HG02943 (cell line): Measurements from ENCODE around the gene PSMB11.
A peak's percentile ranks its signal among the peaks of the same experiment; 100 is the strongest.
"Not testable (repeated sequence)": the region's sequence is repeated elsewhere in the genome, so short reads cannot be mapped to it uniquely, and the experiment has no call there.

ENCODE experiments used
- ATAC-seq: cut with Tn5 transposase; IDR thresholded peaks from one replicate; pipeline ENCODE4 v1.9.1; 2021; ENCODE audit warnings: mild to moderate bottlenecking, low read depth, moderate library complexity; ENCODE audit not compliant: unreplicated experiment

PSMB11 gene

DNA sequence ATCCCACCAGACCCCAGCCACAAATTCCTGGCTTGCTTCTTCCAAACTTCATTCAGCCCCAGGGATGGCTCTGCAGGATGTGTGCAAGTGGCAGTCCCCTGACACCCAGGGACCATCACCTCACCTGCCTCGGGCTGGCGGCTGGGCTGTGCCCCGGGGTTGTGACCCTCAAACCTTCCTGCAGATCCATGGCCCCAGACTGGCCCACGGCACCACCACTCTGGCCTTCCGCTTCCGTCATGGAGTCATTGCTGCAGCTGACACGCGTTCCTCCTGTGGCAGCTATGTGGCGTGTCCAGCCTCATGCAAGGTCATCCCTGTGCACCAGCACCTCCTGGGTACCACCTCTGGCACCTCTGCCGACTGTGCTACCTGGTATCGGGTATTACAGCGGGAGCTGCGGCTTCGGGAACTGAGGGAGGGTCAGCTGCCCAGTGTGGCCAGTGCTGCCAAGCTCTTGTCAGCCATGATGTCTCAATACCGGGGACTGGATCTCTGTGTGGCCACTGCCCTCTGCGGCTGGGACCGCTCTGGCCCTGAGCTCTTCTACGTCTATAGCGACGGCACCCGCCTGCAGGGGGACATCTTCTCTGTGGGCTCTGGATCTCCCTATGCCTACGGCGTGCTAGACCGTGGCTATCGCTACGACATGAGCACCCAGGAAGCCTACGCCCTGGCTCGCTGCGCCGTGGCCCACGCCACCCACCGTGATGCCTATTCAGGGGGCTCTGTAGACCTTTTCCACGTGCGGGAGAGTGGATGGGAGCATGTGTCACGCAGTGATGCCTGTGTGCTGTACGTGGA, at the start of gene PSMB11:
Gene PSMB11 (plus strand): TSS at position 51 of the 804 bp plus-strand sequence. CDS start 14 bp downstream, at position 65.
- ATAC-seq = no peak

- ATAC-seq = no peak
Measured at GRCh38 chr14:22993517-22993916, 48.5 kb upstream of the PSMB11 start.

GRCh38 chr14:22994762-22995275, 47.2 kb upstream of the PSMB11 start:
- no peak for ATAC-seq

DNA sequence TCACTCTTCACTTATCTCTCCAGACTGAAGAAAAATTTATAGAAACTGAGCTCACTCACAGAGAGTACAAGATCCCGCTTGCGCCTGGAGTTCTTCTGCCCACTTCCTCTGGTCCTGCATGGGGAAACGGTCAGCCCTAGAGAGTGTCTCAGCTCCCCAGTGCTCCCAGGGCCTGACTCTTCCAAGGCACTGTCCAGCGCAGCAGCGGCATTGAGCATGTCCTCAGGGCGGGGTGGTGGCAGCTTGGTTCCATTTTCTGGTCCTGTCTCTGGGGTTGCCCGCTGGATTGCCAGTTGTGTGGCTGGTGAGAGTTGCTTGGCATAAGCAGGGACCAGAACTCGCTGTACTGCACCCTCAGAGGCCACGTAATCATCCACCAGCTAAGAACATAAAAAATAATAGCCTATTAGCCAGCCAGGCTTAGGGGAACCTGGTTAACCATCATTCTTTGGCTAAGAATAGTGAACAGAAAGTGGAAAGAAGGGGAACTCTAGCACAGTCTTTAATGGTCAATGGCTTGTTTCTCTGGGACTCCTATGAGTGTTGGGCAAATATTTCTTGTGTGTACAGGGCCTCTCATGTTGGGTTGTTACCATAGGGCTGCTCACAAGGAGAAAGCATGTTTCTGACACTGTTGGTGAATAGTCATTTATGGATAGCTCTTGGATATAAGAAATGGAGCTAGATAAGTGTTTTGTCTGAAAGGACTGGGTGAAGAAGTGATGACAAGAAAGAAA, 46.0 kb upstream of the PSMB11 start:
- no peak for ATAC-seq

DNA sequence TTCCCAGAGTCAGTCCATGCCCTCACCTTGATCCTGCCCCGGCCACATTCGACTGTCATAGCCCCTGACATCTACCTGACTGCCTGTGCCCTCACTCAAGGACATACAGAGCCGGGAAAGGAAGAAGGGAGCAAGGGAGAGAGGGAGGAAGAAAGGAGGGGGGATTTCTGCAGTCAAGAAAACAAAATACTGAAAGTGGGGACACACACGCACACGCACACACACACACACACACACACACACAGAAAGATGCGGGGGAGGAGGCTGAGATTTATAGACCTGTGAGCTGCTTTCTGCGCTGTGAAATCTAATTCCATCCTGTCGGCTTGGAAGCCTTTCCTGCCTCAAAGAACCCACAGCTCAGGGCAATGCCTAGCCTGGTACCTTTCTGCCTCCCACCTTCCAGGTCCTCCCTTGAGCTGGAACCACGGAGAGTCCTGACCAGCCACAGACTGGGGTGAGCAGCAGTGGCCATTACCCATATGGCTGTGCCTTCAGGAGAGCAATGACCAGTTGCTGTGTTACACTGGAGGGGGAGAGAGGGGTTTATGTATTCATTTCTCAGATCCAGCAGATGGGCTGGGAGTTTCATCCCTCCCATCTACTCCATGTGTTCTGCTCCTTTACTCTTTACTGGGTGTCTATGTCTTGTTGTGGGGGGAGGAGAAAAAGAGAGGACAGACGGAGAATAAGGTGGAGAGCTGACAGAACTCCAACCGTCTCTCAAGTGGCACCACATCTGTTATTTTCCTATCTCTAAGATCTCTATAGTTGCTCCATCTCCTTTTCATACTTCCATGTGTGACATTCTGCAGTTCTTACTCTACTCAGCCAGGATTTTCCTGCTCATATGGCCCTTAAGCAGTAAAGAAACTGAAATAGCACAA, 45.0 kb upstream of the PSMB11 start:
- ATAC-seq = no peak

DNA sequence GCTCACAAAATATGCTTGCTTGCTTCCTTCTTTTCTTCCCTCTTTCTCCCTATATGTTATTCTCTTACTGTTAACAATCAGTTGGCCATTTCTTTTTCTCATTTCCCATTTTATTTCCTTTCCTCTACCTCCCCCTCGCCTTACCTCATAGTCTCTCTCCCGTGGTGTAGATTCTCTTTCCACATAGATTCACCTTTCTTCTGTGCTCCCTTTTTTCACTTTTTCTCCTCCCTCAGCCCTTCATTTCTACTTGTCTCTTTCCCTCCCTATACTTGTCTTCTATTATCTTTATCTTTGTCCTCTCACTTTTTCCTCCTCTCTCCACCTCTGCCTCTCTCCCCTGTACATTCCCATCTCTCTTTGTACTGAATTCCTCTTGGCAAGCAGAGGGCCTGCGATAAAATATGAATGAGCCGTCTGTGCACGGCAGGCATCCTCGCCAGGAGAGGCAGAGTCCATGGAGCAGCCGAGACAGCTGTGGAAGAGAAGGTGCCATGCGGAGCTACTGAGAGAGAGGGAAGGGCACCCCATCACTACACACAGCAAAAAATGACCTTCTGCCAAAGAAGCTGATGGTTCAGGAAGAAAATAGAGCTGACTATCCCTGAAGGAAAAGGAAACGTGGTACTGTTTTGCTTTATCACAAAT, 44.2 kb upstream of the PSMB11 start:
- ATAC-seq = no peak

- no peak for ATAC-seq
Measured at GRCh38 chr14:22998329-22999012, 43.5 kb upstream of the PSMB11 start.

DNA sequence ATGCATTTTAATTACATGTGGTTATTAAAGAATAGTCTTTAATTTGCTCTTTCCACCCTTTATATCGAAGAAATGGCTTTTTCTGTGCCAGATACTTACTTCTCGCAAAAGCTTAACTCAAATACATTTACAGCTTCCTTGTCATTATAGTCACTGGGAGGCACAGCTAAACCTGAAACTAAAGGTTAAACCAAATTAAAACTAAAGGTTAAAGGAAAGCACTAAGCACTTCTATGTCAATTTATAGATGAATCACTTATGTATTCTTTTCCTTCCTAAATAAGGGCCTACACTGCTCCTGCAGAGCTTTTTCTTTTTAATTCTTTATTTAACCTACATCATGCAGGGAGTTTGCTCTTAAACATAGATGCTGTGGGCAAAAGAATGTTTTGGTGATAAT, 41.2 kb upstream of the PSMB11 start:
- ATAC-seq = no peak

- no peak for ATAC-seq
Measured at GRCh38 chr14:23002592-23002991, 39.4 kb upstream of the PSMB11 start.

DNA sequence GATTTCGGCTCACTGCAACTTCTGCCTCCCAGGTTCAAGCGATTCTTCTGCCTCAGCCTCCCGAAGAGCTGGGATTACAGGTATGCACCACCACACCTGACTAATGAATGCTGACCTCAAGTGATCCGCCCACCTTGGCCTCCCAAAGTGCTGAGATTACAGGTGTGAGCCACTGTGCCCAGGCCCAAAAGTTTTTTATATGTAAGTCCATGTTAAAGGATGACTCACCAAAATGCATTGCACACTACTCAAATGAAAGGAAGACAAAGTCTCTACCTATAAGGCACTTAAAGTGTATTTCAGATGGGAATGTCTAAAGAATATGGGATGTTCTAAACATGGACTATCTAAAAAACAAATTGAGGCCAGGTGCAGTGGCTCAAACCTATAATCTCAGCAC, 37.7 kb upstream of the PSMB11 start:
- not testable (repeated sequence) for ATAC-seq

- no peak for ATAC-seq
Measured at GRCh38 chr14:23005451-23006187, 36.4 kb upstream of the PSMB11 start.

DNA sequence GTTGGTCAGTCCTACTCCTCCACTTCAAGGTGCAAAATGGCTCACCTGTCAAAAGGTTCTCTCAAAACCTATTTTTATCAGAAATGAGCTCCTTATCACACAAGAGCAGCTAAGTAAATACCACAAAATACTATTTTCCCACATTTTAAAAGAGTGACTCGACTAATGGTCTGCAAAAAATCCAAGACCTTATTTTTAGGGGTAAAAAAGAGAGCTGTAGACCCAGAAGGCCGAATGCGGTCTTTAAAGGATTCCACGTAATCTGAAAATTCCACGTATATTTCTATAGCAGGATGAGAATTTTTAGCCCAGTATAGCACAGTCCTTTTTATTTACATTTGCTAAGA, 35.9 kb upstream of the PSMB11 start:
- no peak for ATAC-seq

DNA sequence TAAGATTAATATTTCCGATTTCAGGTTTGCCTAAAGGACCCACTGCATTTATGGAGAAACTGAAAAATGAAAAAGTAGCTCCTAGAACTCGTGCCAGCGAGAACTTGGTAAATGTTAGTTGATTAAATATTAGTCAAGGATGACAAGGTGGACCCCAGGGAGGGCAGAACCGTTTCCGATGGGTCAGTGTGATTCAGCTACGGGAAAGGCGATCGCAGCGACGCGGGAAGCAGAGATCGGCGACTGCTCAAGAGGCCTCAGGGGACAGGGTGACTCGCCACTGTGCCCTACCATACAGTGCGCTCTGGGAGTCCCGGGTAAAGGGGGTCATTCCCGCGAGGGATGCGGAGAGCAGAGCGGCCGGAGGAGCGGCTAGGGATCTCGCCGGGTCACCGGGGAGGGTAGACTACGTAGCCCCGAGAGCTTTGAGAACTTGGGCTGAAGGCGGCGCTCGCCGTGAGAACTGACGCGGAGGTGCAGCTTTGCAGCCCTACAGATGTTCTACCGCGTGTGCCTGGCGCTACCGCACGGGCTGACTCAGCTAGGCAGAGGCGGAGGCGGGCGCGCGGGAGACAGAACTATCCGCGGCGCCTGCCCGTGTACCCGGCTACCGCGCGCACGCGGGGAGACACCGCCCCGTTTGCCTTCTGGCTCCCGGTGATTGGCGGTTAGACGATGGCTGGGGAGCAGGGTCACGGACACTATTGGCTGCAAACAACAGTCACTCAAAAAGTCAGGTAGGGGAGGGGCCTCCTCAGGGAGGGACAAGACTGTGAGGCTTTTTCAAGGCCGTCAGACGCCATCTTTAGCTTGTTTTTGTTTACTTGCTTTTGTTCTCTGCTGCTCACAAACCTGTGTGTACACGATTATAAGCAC, 35.2 kb upstream of the PSMB11 start:
- peak; percentile 92 for ATAC-seq

DNA sequence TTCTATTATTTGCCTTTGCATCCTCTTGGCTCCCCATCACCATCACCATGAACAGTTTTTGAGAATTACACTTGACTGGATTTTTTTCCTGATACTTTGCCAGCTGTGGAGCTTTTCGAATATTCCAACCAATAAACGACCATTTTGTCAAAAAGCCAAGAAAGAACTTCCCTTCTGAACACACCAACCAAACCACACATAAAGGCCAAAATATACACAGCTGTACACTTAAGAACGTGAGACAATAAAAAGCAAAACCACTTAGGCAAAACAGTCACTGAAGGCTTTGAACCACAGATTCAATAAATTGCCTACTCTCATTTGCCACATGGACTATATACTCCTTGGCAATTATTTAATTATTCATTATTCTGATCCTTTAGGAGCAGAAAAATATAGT, 33.2 kb upstream of the PSMB11 start:
- no peak for ATAC-seq

DNA sequence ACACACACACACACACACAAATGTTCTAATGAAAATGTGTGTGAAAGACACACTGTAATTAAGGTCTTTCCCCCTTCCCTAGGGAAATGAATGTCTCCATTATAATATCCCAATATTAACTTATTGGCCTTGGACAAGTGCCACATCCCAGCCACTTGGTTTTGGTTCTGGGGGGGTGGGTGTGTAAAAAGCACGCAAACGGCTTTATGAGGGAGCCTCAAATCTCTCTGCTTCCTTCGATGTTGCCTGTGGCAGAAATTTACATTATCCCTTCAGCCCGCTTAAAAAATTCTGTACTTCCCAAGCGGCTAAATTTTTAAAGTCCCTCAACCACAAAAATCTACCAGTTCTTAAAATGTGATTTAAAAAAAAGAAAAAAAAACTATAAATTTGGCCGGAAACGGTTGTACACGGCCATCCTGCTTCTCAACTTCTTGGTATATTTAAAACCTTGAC, 32.5 kb upstream of the PSMB11 start:
- no peak for ATAC-seq

GRCh38 chr14:23009939-23010726, 31.9 kb upstream of the PSMB11 start, which contains the start of gene C14orf93:
Gene C14orf93 (minus strand): TSS chr14:23010143. CDS start chr14:22999023, 11,120 bp downstream.
- ATAC-seq = peak; percentile 33
